ENCODE data around the gene DBP.
"Not testable (repeated sequence)": the region's sequence is repeated elsewhere in the genome, so short reads cannot be mapped to it uniquely, and the experiment has no call there.

DBP gene, protein sequence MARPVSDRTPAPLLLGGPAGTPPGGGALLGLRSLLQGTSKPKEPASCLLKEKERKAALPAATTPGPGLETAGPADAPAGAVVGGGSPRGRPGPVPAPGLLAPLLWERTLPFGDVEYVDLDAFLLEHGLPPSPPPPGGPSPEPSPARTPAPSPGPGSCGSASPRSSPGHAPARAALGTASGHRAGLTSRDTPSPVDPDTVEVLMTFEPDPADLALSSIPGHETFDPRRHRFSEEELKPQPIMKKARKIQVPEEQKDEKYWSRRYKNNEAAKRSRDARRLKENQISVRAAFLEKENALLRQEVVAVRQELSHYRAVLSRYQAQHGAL

DNA sequence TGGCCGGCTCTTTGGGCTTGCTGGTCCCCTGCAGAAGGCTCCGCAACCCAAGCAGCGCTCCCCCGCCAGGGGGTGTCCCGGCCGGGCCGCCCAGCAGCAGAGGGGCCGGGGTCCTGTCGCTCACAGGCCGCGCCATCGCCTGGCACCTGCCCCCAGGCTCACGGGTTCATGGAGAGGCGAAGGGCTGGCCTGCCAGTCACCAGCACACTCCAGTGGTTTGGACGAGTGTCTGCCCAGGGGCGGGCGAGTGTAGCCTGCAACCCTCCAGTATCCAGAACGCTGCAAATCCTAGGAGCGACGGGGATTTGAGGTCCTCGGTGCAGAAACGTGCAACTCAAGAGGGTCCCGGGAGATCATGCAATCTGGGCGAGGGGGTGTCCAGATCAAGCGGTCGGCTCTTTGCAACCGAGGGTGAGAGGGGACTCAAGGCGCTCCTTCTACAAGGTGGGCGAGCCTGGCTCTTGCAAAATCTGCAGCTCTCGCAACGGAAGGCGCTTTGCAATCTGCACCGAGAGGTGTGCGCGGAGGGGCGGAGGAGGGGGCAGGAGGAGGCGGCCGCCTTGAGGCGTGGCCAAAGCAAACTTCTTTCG lies at the start of gene DBP:
TSS of gene DBP (minus strand) at position 521 of the 590 bp plus-strand sequence. CDS start at position 136, 385 bp downstream.
- no peak for DNase-seq (ENCODE audit: low spot score)
- TF ChIP-seq, protein P1, sequence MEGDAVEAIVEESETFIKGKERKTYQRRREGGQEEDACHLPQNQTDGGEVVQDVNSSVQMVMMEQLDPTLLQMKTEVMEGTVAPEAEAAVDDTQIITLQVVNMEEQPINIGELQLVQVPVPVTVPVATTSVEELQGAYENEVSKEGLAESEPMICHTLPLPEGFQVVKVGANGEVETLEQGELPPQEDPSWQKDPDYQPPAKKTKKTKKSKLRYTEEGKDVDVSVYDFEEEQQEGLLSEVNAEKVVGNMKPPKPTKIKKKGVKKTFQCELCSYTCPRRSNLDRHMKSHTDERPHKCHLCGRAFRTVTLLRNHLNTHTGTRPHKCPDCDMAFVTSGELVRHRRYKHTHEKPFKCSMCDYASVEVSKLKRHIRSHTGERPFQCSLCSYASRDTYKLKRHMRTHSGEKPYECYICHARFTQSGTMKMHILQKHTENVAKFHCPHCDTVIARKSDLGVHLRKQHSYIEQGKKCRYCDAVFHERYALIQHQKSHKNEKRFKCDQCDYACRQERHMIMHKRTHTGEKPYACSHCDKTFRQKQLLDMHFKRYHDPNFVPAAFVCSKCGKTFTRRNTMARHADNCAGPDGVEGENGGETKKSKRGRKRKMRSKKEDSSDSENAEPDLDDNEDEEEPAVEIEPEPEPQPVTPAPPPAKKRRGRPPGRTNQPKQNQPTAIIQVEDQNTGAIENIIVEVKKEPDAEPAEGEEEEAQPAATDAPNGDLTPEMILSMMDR (IDR thresholded peaks at IDR 0.05; ENCODE audit: extremely low read depth, missing control alignments), result no peak

DNA sequence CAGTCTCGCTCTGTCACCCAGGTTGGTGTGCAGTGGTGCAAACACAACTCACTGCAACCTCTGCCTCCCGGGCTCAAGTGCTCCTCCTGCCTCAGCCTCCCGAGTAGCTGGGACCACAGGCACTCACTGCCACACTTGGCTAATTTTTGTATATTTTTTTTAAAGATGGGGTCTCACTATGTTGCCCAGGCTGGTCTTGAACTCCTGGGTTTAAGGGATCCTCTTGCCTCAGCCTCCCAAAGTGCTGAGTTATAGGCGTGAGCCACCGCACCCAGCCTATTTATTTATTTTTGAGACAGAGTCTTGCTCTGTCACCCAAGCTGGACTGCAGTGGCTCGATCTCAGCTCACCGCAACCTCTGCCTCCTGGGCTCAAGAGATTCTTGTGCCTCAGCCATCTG lies 49.5 kb upstream of the DBP start:
- not testable (repeated sequence) for DNase-seq (ENCODE audit: low spot score)

DNA sequence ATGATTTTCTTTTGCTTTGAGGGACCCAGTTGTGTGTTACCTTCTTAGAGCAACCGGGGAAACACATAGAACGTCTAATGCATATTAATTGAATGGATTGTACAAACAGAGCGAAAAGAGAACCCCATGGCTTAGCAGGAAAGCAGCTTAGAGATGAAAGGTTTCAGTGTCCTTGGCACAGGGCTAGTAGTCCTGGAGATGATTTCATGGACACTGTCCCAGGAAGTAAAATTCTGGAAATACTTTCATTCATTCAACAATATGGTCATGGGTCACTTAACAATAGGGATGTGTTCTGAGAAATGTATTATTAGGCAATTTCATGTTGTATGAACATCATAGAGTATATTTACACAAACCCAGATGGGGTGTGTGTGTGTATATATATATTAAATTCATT lies 48.9 kb upstream of the DBP start:
- DNase-seq (ENCODE audit: low spot score), result no peak
- TF ChIP-seq, protein P1 (IDR thresholded peaks at IDR 0.05; ENCODE audit: extremely low read depth, missing control alignments), result no peak

DNA sequence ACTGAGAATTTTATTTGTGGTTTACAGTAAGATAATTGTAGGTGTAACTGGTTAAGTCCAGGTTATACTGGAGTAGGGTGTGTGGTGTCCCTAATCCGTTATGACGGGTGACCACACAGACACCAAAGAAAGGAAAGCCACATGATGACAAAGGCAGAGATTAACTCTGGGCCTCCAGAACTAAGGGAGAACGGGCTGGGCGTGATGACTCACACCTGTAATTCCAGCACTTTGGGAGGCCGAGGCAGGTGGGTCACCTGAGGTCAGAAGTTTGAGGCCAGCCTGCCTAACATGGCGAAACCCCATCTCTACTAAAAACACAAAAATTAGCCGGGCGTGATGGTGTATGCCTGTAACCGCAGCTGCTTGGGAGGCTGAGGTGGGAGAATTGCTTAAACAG lies 48.4 kb upstream of the DBP start:
- TF ChIP-seq, protein P1 (IDR thresholded peaks at IDR 0.05; ENCODE audit: extremely low read depth, missing control alignments), result no peak
- DNase-seq (ENCODE audit: low spot score), result no peak

DNA sequence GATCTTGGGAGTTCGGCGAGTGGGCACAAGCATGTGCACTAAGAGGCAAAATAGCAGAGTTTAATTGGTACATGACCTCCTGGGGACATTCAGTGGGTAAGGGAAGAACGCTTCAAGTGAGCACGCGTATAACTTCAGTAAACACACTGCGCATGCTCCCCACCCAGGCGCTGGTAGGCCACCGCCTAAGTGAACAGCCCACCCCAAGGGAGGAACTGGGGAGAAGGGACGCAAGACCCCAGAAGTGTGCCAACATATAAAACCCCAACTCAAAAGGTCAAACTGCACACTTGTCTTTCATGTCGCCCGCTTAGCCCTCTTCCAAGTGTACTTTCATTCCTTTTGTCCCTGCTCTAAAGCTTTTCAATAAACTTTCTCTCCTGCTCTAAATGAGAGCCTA lies 46.2 kb upstream of the DBP start:
- TF ChIP-seq, protein P1 (IDR thresholded peaks at IDR 0.05; ENCODE audit: extremely low read depth, missing control alignments), result no peak
- no peak for DNase-seq (ENCODE audit: low spot score)

DNA sequence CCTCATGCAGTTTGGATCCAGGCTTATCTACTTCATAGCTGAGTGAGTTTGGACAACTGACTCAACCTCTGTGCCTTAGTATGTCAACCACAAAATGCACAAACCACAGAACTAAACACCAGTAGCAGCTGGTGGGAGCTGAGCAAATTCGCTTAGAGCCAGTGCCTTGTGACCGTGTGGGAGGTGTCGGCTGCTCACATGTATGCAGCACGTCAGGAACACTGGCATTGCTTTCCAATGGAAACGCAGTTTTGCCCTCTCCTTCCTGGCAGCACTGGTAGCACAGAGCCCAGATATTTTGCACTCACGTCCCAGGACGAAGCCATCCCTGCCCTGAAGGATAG lies 43.9 kb upstream of the DBP start:
- TF ChIP-seq, protein P1 (IDR thresholded peaks at IDR 0.05; ENCODE audit: extremely low read depth, missing control alignments), result no peak
- DNase-seq (ENCODE audit: low spot score), result peak; percentile 50

DNA sequence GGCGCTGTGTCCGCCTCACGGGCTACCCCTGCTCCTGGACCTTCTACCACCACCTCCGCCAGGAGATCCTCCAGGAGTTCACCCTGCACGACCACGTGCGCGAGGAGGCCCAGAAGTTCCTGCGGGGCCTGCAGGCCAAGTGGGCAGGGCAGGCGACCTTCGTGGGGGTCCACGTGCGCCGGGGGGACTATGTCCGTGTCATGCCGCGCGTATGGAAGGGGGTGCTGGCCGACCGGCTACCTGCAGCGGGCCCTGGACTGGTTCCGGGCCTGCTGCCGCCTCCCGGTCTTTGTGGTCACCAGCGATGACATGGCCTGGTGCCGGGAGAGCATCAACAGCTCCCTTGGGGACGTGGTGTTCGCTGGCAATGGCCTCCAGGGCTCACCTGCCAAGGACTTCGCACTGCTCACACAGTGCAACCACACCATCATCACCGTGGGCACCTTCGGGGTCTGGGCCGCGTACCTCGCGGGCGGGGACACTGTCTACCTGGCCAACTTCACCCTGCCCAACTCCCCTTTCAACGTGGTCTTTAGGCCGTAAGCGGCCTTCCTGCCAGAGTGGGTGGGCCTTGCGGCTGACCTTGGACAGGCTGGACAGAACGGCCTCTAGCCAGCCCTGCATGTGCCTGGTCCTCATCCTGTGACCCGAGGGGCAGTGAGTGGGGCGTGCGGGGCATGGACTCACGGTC lies 43.4 kb upstream of the DBP start:
- DNase-seq (ENCODE audit: low spot score), result no peak
- TF ChIP-seq, protein P1 (IDR thresholded peaks at IDR 0.05; ENCODE audit: extremely low read depth, missing control alignments), result no peak

DNA sequence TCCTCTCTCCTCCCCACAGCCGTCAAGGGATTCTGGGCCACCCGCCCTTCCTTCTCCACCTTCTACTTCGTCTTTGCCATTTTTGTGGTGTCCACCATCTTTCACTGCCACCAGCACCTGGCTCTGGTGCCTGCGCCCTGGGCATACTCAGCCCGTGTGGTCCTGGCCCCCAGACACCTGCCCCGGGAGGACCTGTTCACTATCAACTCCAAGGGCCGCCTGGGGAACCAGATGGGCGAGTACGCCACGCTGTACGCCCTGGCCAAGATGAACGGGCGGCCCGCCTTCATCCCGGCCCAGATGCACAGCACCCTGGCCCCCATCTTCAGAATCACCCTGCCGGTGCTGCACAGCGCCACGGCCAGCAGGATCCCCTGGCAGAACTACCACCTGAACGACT lies 42.8 kb upstream of the DBP start:
- not testable (repeated sequence) for DNase-seq (ENCODE audit: low spot score)
